Stimulated activated CD4-positive, alpha-beta T cell treated with anti-CD3 and anti-CD28 coated beads, Interleukin-12 subunit alpha, Interleukin-12 subunit beta, amount 100 ng/mL, for 4 hours (primary cell): ENCODE measurements around the gene AVPR1B.
A peak's percentile ranks its signal among the peaks of the same experiment; 100 is the strongest.

ENCODE experiments used
- DNase-seq: peaks from one replicate; pipeline ENCODE4 v3.0.0-alpha.2; 2020

Gene AVPR1B

GRCh38 chr1:206117151-206117948, at the start of gene AVPR1B:
Gene AVPR1B (minus strand): TSS chr1:206117388. CDS start chr1:206116890, 498 bp downstream.
- DNase-seq, result peak; percentile 17

GRCh38 chr1:206145771-206146290, 28.6 kb upstream of the AVPR1B start:
- DNase-seq, result no peak

GRCh38 chr1:206144605-206145004, 27.4 kb upstream of the AVPR1B start:
- no peak for DNase-seq

- DNase-seq, result no peak
Observed at GRCh38 chr1:206143537-206144172, 26.5 kb upstream of the AVPR1B start.

GRCh38 chr1:206142770-206143169, 25.6 kb upstream of the AVPR1B start:
- no peak for DNase-seq

GRCh38 chr1:206142011-206142410, 24.8 kb upstream of the AVPR1B start:
- no peak for DNase-seq

- no peak for DNase-seq
Observed at GRCh38 chr1:206136241-206136640, 19.1 kb upstream of the AVPR1B start.

- DNase-seq, result no peak
Observed at GRCh38 chr1:206135248-206135647, 18.1 kb upstream of the AVPR1B start.

GRCh38 chr1:206133751-206134415, 16.7 kb upstream of the AVPR1B start:
- DNase-seq, result no peak

- DNase-seq, result no peak
Observed at GRCh38 chr1:206131037-206131436, 13.8 kb upstream of the AVPR1B start.

- no peak for DNase-seq
Observed at GRCh38 chr1:206128196-206128595, 11.0 kb upstream of the AVPR1B start.

- no peak for DNase-seq
Observed at GRCh38 chr1:206127336-206127735, 10.1 kb upstream of the AVPR1B start.

- DNase-seq, result no peak
Observed at GRCh38 chr1:206125346-206125745, 8.2 kb upstream of the AVPR1B start.

- no peak for DNase-seq
Observed at GRCh38 chr1:206122686-206123085, 5.5 kb upstream of the AVPR1B start.

- DNase-seq, result no peak
Observed at GRCh38 chr1:206121269-206121668, 4.1 kb upstream of the AVPR1B start.

- no peak for DNase-seq
Observed at GRCh38 chr1:206120406-206120805, 3.2 kb upstream of the AVPR1B start.

- DNase-seq, result no peak
Observed at GRCh38 chr1:206116873-206117150, 376 bp downstream of the AVPR1B start.

GRCh38 chr1:206116191-206116872, 856 bp downstream of the AVPR1B start:
- no peak for DNase-seq

GRCh38 chr1:206115791-206116190, 1.4 kb downstream of the AVPR1B start:
- no peak for DNase-seq

GRCh38 chr1:206114692-206115640, 2.2 kb downstream of the AVPR1B start:
- no peak for DNase-seq

- DNase-seq, result no peak
Observed at GRCh38 chr1:206112600-206113301, 4.4 kb downstream of the AVPR1B start.
